Measurements from ENCODE around the gene ZC3H12D. TPM values are rescaled to one million over a fixed set of nuclear protein-coding genes. Genes with fewer than 3 reads are reported as not detected.

Gene ZC3H12D
- total and polyA plus RNA-seq, 2 donors (not counting 3 experiments of a cell fraction or from before 2014, with no cell fraction given): 0.06 TPM; not detected in 1

GRCh38 chr6:149397384-149397783 lies 87.4 kb downstream of the ZC3H12D start:
- peaks cover 4 to 5% of the 10 kb centered on the region in 2 experiments for H3K36me3 ChIP-seq (ENCODE audit: control insufficient read depth in 2 of 2, extremely low read depth in 1 of 2, insufficient read depth in 2 of 2, low read length in 2 of 2)
- peaks cover 5% of the 10 kb centered on the region for H3K9me1 ChIP-seq (replicated peaks; ENCODE audit: control insufficient read depth, extremely low read depth, insufficient read depth, low read length)
- no peaks in the 10 kb centered on the region for H3K27me3 ChIP-seq (ENCODE audit: control insufficient read depth in 2 of 2, insufficient read depth in 2 of 2, low read length in 2 of 2)
- no TSS peak for BruUV-seq (replicated peaks)
- FAIRE-seq: no peak
- intact Hi-C loops (cut with micrococcal nuclease): no loop called here
- CTCF ChIA-PET: interaction anchor here (1.0 to 3.0 kb wide), 4 partner anchors 16 to 369 kb away, joined by 3 to 11 read pairs (median 4); no protein-coding TSS in a partner anchor
- TF ChIP-seq CTCF (IDR thresholded peaks at IDR 0.05; ENCODE audit: extremely low read depth in 1 of 2, insufficient read depth in 1 of 2, low read depth in 1 of 2, low read length in 2 of 2): no peak
- no peak for TF ChIP-seq MAX (IDR thresholded peaks at IDR 0.05; ENCODE audit: insufficient read depth, insufficient read length)
- TF ChIP-seq FOS (IDR thresholded peaks at IDR 0.05; ENCODE audit: borderline replicate concordance, insufficient read depth, low read length): no peak
- no peak for TF ChIP-seq POLR2A (IDR thresholded peaks at IDR 0.05; ENCODE audit: low read depth, low read length)
- TF ChIP-seq JUN (IDR thresholded peaks at IDR 0.05; ENCODE audit: borderline replicate concordance, insufficient read depth, insufficient read length, low read depth): no peak
- TF ChIP-seq GATA2 (IDR thresholded peaks at IDR 0.05; ENCODE audit: insufficient read depth, insufficient read length, low read depth, low read length): no peak
- TF ChIP-seq MYC (IDR thresholded peaks at IDR 0.05; ENCODE audit: low read depth, low read length): no peak
- TF ChIP-seq POLR2AphosphoS5 (IDR thresholded peaks at IDR 0.05; ENCODE audit: insufficient read depth, low read depth, low read length): no peak
- TF ChIP-seq EZH2 (IDR thresholded peaks at IDR 0.05; ENCODE audit: borderline replicate concordance, low read depth, low read length, severe bottlenecking): no peak
- dilution Hi-C loops (cut with MboI; ENCODE audit: extremely low pct_ligation_motif_present, low sequenced_read_pairs): no loop called here
- POLR2A ChIA-PET: interaction anchor here (0.7 kb wide), 1 partner anchor 240 kb away, joined by 3 read pairs; no protein-coding TSS in a partner anchor
- H3K79me2 ChIP-seq (ENCODE audit: control insufficient read depth, insufficient read depth, low read length): peaks cover 17% of the 10 kb centered on the region
- no peaks in the 10 kb centered on the region for H3K4me1 ChIP-seq (ENCODE audit: control insufficient read depth, extremely low read depth, insufficient read depth, low read length)
- no peak overlapping the region for H3K9ac ChIP-seq (replicated peaks; ENCODE audit: extremely low read depth, insufficient read depth, low read length)
- no peaks in the 10 kb centered on the region for H3K9me3 ChIP-seq (replicated peaks; ENCODE audit: control insufficient read depth, insufficient read depth, low read length)
- H3K4me2 ChIP-seq (ENCODE audit: insufficient read depth, low read length): no peak overlapping the region
- peaks cover 4% of the 10 kb centered on the region for H4K20me1 ChIP-seq (replicated peaks; ENCODE audit: control insufficient read depth, extremely low read depth, insufficient read depth, low read length)
- H3K27ac ChIP-seq (ENCODE audit: insufficient read depth, low read depth, low read length): no peak overlapping the region
- no peak overlapping the region for H2AFZ ChIP-seq (ENCODE audit: low read depth, low read length)
- H3K4me3 ChIP-seq (replicated peaks in 1 of 3; ENCODE audit: insufficient read depth in 1 of 3, low read depth in 1 of 3, low read length in 3 of 3): no peak overlapping the region
- no peak for DNase-seq (ENCODE audit: low read depth, low spot score)

Small RNA genes lying within 50 kb of the gene (small RNA-seq; reads per million reads assigned to genes)
- gene RNU7-3P (ENCODE audit: insufficient read depth, insufficient read length, low read depth, low replicate concordance): not detected

Other genes starting within 250 kb of the ZC3H12D start
- gene TAB2, start 167.3 kb downstream of the ZC3H12D start, total RNA-seq: 34.2 and 37.4 TPM in 2 replicates
- 24.4 and 26.0 TPM in 2 replicates for gene TAB2, start 167.3 kb downstream of the ZC3H12D start, polyA plus RNA-seq
- gene SUMO4, start 84.8 kb downstream of the ZC3H12D start, total RNA-seq: 2.6 and 3.1 TPM in 2 replicates
- gene SUMO4, start 84.8 kb downstream of the ZC3H12D start, polyA plus RNA-seq: 0.08 and 0.10 TPM in 2 replicates
- gene PPIL4, start 61.0 kb upstream of the ZC3H12D start, total RNA-seq: 24.3 and 27.8 TPM in 2 replicates
- 1.2 and 2.2 TPM in 2 replicates for gene PPIL4, start 61.0 kb upstream of the ZC3H12D start, polyA plus RNA-seq
- gene GINM1, start 81.4 kb upstream of the ZC3H12D start, total RNA-seq: 38.0 and 38.2 TPM in 2 replicates
- gene GINM1, start 81.4 kb upstream of the ZC3H12D start, polyA plus RNA-seq: 10.2 and 14.6 TPM in 2 replicates
- gene KATNA1, start 163.7 kb upstream of the ZC3H12D start, total RNA-seq: 15.9 and 16.2 TPM in 2 replicates
- 5.6 and 9.9 TPM in 2 replicates for gene KATNA1, start 163.7 kb upstream of the ZC3H12D start, polyA plus RNA-seq
- 27.6 and 28.7 TPM in 2 replicates for gene LATS1, start 233.1 kb upstream of the ZC3H12D start, total RNA-seq
- 8.4 and 10.2 TPM in 2 replicates for gene LATS1, start 233.1 kb upstream of the ZC3H12D start, polyA plus RNA-seq

Data from endothelial cell of umbilical vein (primary cell).